Upper lobe of left lung (tissue), 6 donors: ENCODE measurements around the gene ARMCX2. TPM values are rescaled to one million over a fixed set of nuclear protein-coding genes. Genes with fewer than 3 reads are reported as not detected.

Experiments
- ATAC-seq, 2 donors: fragments of 200-7000 bp; cut with Tn5 transposase; one replicate each; pipeline ENCODE4 v1.9.1; 2022; ENCODE audit warnings: mild to moderate bottlenecking in 2 of 2, moderate library complexity in 2 of 2; ENCODE audit not compliant: low FRiP score in 2 of 2
- DNase-seq, 2 donors: peaks; one replicate each; pipeline ENCODE4 v3.0.0-alpha.2; 2019 to 2020
- H3K27ac ChIP-seq, 4 donors: fragments of 200-600 bp; sonication (generic); one replicate each; pipeline ENCODE4 v1.5.1; 2016 to 2019
- H3K27me3 ChIP-seq, 4 donors: fragments of 200-600 bp; sonication (generic); one replicate each; pipeline ENCODE4 v1.5.1; 2017 to 2019
- H3K36me3 ChIP-seq, 4 donors: fragments of 200-600 bp; sonication (generic); one replicate each; pipeline ENCODE4 v1.5.1; 2016 to 2019
- H3K4me1 ChIP-seq, 4 donors: fragments of 200-600 bp; sonication (generic); one replicate each; pipeline ENCODE4 v1.5.1; 2018 to 2019
- H3K4me3 ChIP-seq, 4 donors: fragments of 200-600 bp; sonication (generic); one replicate each; pipeline ENCODE4 v1.5.1; 2017 to 2019; ENCODE audit warnings: mild to moderate bottlenecking in 2 of 4, moderate library complexity in 1 of 4
- H3K9me3 ChIP-seq, 4 donors: fragments of 200-600 bp; sonication (generic); one replicate each; pipeline ENCODE4 v1.5.1; 2018 to 2019
- EP300 ChIP-seq, 4 donors: sonication (generic); formaldehyde crosslinking; IDR thresholded peaks; one replicate each; pipeline ENCODE4 v1.5.1; 2017; ENCODE audit warnings: antibody characterized with exemption in 4 of 4, control low read depth in 2 of 4
- POLR2A ChIP-seq, 4 donors: fragments of 450-650 bp; IDR thresholded peaks; one replicate each; pipeline ENCODE4 v1.5.1; 2016 to 2017; ENCODE audit warnings: antibody characterized with exemption in 4 of 4, mild to moderate bottlenecking in 2 of 4
- POLR2AphosphoS5 ChIP-seq, 2 donors: sonication (generic); formaldehyde crosslinking; IDR thresholded peaks; one replicate each; pipeline ENCODE4 v1.5.1; 2017; ENCODE audit warnings: antibody characterized with exemption in 2 of 2
- WGBS, 2 donors: methylation state at CpG; one replicate each; pipeline ENCODE4 v1.1.5; 2017 to 2018; 5-methylcytosine and 5-hydroxymethylcytosine counted together
- total RNA-seq, 6 donors: library from RNA; depleted of rRNA in 4 of 6; stranded (reverse); fragments of >200 nt in 4 of 6; gene quantifications; one replicate each; pipeline versions ENCODE4 v1.1.0 to v1.2.1, GENCODE V29; 2016 to 2021
- TF ChIP-seq, protein P1 (sequence below), 6 experiments: fragments of 450-650 bp in 4 of 6; fragments of 200-600 bp in 2 of 6; sonication (generic) in 2 of 6; IDR thresholded peaks; one replicate each; pipeline ENCODE4 v1.5.1; 2016 to 2019; ENCODE audit warnings: antibody characterized with exemption in 6 of 6
- donor health status: DM: no; HTN: no; CAD: no; lungs with moderate emphysema.
- donor health status: DM: no; HTN: yes; CAD: no; lungs with severe emphysema.

ARMCX2 gene
- total RNA-seq: 10 to 100 TPM; 11.0 to 37.2 (median 19.3) TPM

DNA sequence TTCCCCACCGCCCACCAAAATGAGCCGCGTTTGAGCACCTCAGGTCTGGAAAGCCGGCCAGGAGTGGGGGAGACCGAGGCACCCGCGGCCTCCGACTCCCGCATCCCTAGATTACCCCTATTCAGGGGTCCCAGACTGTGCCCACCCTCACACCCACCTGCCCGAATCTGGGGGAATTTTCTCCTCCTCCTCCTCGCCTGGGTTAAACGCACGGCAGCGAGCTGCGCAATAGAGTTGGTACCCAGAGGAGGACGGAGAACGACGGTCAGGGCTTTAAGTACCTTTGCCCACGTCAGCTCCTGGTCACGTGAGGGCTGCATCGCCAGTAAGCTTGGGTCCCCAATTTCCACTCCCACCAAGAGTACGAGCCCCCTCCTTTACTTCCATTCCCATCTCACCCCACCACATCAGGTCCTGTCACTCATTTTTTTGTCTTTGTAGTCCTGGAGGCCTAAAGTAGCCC lies at the start of gene ARMCX2:
Gene ARMCX2, minus strand, starts transcription at position 250 of the 463 bp plus-strand sequence. CDS start 2,262 bp downstream, outside the sequence.
- H3K36me3 ChIP-seq: peaks cover 0 to 3% (median 0%) of the 10 kb centered on the region in 4 donors
- H3K27ac ChIP-seq: peak within 1 kb of the TSS in 3 of 4 donors; percentile 7 to 80 (median 80)
- 3 to 25% methylated on average over 11 to 22 of the region's 22 CpGs for WGBS, 2 donors
- ATAC-seq (peak; percentile 21 to 91), DNase-seq (peak; percentile 40 to 41)
- H3K27me3 ChIP-seq: no peaks in the 10 kb centered on the region
- TF ChIP-seq POLR2A (IDR thresholded peaks at IDR 0.05) (peak in 1 of 4 donors; percentile 55), EP300 (IDR thresholded peaks at IDR 0.05) (no peak), POLR2AphosphoS5 (IDR thresholded peaks at IDR 0.05) (peak; percentile 34 to 81)
- H3K4me3 ChIP-seq: peak within 1 kb of the TSS; percentile 55 to 71 (median 58)
- peaks cover 0 to 6% (median 0%) of the 10 kb centered on the region in 4 donors for H3K4me1 ChIP-seq
- H3K9me3 ChIP-seq: no peaks in the 10 kb centered on the region

DNA sequence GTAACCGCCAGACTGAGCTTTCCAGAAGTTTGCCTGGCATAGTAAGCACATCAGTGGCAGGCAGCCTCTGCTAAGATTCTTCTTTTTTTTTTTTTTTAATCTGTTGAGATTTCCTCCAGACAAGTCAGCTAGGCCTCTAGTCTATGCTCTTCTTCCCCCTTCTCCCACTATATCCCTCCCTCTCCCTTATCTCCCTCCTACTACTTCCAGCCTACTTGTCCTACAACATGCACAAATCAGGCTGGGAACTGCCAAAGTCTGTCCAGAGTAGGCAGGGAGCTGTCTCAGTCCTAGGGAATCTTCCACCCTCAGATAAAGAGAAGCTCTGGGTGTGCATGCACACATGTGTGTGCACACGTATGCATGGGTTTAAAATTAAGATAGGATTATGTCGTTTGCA lies 49.7 kb upstream of the ARMCX2 start:
- DNase-seq (no peak), ATAC-seq (no peak)
- no peak overlapping the region for H3K27ac ChIP-seq
- no peaks in the 10 kb centered on the region for H3K4me1 ChIP-seq
- TF ChIP-seq POLR2AphosphoS5 (IDR thresholded peaks at IDR 0.05): no peak
- TF ChIP-seq POLR2A (IDR thresholded peaks at IDR 0.05): no peak
- no peak for TF ChIP-seq EP300 (IDR thresholded peaks at IDR 0.05)
- TF ChIP-seq, protein P1, sequence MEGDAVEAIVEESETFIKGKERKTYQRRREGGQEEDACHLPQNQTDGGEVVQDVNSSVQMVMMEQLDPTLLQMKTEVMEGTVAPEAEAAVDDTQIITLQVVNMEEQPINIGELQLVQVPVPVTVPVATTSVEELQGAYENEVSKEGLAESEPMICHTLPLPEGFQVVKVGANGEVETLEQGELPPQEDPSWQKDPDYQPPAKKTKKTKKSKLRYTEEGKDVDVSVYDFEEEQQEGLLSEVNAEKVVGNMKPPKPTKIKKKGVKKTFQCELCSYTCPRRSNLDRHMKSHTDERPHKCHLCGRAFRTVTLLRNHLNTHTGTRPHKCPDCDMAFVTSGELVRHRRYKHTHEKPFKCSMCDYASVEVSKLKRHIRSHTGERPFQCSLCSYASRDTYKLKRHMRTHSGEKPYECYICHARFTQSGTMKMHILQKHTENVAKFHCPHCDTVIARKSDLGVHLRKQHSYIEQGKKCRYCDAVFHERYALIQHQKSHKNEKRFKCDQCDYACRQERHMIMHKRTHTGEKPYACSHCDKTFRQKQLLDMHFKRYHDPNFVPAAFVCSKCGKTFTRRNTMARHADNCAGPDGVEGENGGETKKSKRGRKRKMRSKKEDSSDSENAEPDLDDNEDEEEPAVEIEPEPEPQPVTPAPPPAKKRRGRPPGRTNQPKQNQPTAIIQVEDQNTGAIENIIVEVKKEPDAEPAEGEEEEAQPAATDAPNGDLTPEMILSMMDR (IDR thresholded peaks at IDR 0.05): no peak
- no peaks in the 10 kb centered on the region for H3K27me3 ChIP-seq
- no peaks in the 10 kb centered on the region for H3K36me3 ChIP-seq
- no peaks in the 10 kb centered on the region for H3K9me3 ChIP-seq
- no peak overlapping the region for H3K4me3 ChIP-seq
- WGBS, 2 donors: 68 to 92% methylated on average over 3 of the region's 3 CpGs

DNA sequence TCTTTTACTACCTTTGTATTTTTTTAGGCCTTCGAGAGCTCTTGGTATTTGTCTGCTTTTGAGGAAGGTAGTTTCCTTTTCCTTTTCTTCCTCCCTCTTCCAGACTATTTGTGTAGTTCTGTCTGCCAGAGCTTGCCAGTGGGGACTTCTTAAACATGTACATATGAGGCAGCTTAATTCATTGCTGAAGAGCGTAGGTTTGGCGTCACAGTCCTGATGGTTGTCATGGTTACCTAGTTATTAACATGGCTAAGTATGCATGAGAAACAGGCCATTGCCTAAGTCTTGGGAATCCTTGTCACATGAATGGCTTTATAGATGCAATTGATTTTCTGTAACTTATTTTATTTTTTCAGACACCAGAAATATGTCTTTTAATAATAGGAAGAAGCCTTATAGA lies 48.5 kb upstream of the ARMCX2 start:
- no peak for DNase-seq
- Histone ChIP-seq H3K4me3 (no peak overlapping the region), H3K27ac (no peak overlapping the region), H3K9me3 (no peaks in the 10 kb centered on the region), H3K36me3 (no peaks in the 10 kb centered on the region), H3K27me3 (no peaks in the 10 kb centered on the region), H3K4me1 (no peaks in the 10 kb centered on the region)
- no peak for ATAC-seq
- 40 to 65% methylated on average over 3 of the region's 3 CpGs for WGBS, 2 donors
- TF ChIP-seq EP300 (IDR thresholded peaks at IDR 0.05): no peak
- no peak for TF ChIP-seq POLR2A (IDR thresholded peaks at IDR 0.05)
- TF ChIP-seq, protein P1 (IDR thresholded peaks at IDR 0.05): no peak
- TF ChIP-seq POLR2AphosphoS5 (IDR thresholded peaks at IDR 0.05): no peak

DNA sequence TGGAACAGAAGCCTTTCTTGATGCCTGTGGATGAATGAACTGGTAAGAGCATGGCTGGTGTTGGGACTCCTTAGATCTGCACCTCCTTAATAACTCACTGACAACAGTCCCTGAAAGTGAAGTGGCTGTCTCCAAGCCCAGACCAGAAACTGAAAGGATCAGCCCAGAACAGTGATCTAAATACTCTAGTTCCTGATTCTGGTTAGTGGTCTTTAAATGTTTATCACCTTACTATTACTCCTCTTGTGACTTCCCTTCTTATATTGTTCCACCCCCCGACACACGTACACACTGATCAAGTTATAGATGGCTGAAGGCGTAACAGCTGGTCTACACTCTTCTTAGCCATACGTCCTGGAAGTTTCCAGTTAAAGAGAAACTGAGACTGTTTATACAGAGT lies 33.8 kb upstream of the ARMCX2 start:
- H3K36me3 ChIP-seq: no peaks in the 10 kb centered on the region
- TF ChIP-seq, protein P1 (IDR thresholded peaks at IDR 0.05): no peak
- TF ChIP-seq POLR2A (IDR thresholded peaks at IDR 0.05) (no peak), POLR2AphosphoS5 (IDR thresholded peaks at IDR 0.05) (no peak), EP300 (IDR thresholded peaks at IDR 0.05) (no peak)
- H3K27me3 ChIP-seq: no peaks in the 10 kb centered on the region
- ATAC-seq (no peak), DNase-seq (no peak)
- no peaks in the 10 kb centered on the region for H3K4me1 ChIP-seq
- H3K9me3 ChIP-seq: no peaks in the 10 kb centered on the region
- H3K27ac ChIP-seq: no peak overlapping the region
- 71 to 74% methylated on average over 4 of the region's 4 CpGs for WGBS, 2 donors
- H3K4me3 ChIP-seq: no peak overlapping the region

DNA sequence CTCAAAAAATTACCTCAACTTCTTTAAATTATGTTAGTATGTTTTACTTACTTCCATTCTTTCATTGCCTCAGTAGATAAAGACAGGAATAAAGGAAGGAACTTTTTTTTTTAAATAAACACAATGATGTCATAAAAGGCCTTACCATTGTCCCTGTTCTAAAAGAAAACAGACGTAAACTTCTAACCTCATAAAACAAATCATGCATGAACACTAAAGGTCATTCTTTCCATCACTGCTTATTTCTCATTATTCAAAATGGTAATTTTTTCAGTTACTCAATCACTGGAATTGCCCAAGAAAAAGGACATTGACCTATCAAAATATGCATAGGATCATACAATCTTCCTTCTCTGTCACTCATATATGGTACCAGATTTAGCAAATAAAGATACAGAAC lies 32.2 kb upstream of the ARMCX2 start:
- 50 to 62% methylated on average over 1 of the region's 1 CpG for WGBS, 2 donors
- H3K27me3 ChIP-seq: no peaks in the 10 kb centered on the region
- no peak overlapping the region for H3K4me3 ChIP-seq
- ATAC-seq: no peak
- no peak for DNase-seq
- no peaks in the 10 kb centered on the region for H3K36me3 ChIP-seq
- TF ChIP-seq POLR2A (IDR thresholded peaks at IDR 0.05): no peak
- TF ChIP-seq, protein P1 (IDR thresholded peaks at IDR 0.05): no peak
- TF ChIP-seq EP300 (IDR thresholded peaks at IDR 0.05): no peak
- TF ChIP-seq POLR2AphosphoS5 (IDR thresholded peaks at IDR 0.05): no peak
- no peaks in the 10 kb centered on the region for H3K9me3 ChIP-seq
- no peaks in the 10 kb centered on the region for H3K4me1 ChIP-seq
- no peak overlapping the region for H3K27ac ChIP-seq
